Tibial nerve (tissue), 4 donors: ENCODE results near the gene RRAS2. TPM values are rescaled to one million over a fixed set of nuclear protein-coding genes. Genes with fewer than 3 reads are reported as not detected.
A peak's percentile ranks its signal among the peaks of the same experiment; 100 is the strongest.
"Not testable (repeated sequence)": the region's sequence is repeated elsewhere in the genome, so short reads cannot be mapped to it uniquely, and the experiment has no call there.

ENCODE experiments used
- DNase-seq, 2 donors: peaks; one replicate each; pipeline ENCODE4 v3.0.0-alpha.2; 2019; ENCODE audit warnings: low spot score in 2 of 2
- H3K27ac ChIP-seq, 4 donors: fragments of 200-600 bp; sonication (generic) in 3 of 4; one replicate each; pipeline ENCODE4 v1.5.1; 2017 to 2019; ENCODE audit warnings: mild to moderate bottlenecking in 1 of 4
- H3K27me3 ChIP-seq, 2 donors: fragments of 200-600 bp; sonication (generic) in 1 of 2; one replicate each; pipeline versions ENCODE4 v1.5.1 to v1.6.0; 2017 to 2019
- H3K36me3 ChIP-seq, 3 donors: fragments of 200-600 bp; sonication (generic); one replicate each; pipeline ENCODE4 v1.5.1; 2018 to 2019
- H3K4me1 ChIP-seq, 4 donors: fragments of 200-600 bp; sonication (generic) in 3 of 4; one replicate each; pipeline ENCODE4 v1.5.1; 2017 to 2019
- H3K4me3 ChIP-seq, 4 donors: fragments of 200-600 bp; sonication (generic) in 3 of 4; one replicate each; pipeline ENCODE4 v1.5.1; 2017 to 2019; ENCODE audit warnings: mild to moderate bottlenecking in 1 of 4, moderate library complexity in 1 of 4
- H3K9me3 ChIP-seq, 4 donors: fragments of 200-600 bp; sonication (generic) in 3 of 4; one replicate each; pipeline ENCODE4 v1.5.1; 2017 to 2019
- EP300 ChIP-seq, 2 donors: sonication (generic); formaldehyde crosslinking; IDR thresholded peaks; one replicate each; pipeline ENCODE4 v1.6.1; 2017; ENCODE audit warnings: antibody characterized with exemption in 2 of 2, mild to moderate bottlenecking in 1 of 2
- POLR2A ChIP-seq, 2 donors: fragments of 450-650 bp; IDR thresholded peaks; one replicate each; pipeline ENCODE4 v1.6.1; 2017; ENCODE audit warnings: antibody characterized with exemption in 2 of 2, mild to moderate bottlenecking in 2 of 2, moderate library complexity in 2 of 2
- WGBS, 2 donors: methylation state at CpG; one replicate each; pipeline ENCODE4 v1.1.5; 2018; 5-methylcytosine and 5-hydroxymethylcytosine counted together
- total RNA-seq, 4 donors: library from RNA; depleted of rRNA; stranded (reverse); fragments of >200 nt; gene quantifications; one replicate each; pipeline ENCODE4 v1.1.0, GENCODE V29; 2016
- TF ChIP-seq, protein P1 (sequence below), 5 experiments: fragments of 200-600 bp in 3 of 5; fragments of 450-650 bp in 2 of 5; sonication (generic) in 3 of 5; IDR thresholded peaks; one replicate each; pipeline ENCODE4 v1.5.1; 2016 to 2019; ENCODE audit warnings: antibody characterized with exemption in 5 of 5, mild to moderate bottlenecking in 3 of 5, moderate library complexity in 2 of 5

Gene RRAS2
- total RNA-seq, 4 donors from 2014 or later: 43.2 to 64.0 (median 46.8) TPM

DNA sequence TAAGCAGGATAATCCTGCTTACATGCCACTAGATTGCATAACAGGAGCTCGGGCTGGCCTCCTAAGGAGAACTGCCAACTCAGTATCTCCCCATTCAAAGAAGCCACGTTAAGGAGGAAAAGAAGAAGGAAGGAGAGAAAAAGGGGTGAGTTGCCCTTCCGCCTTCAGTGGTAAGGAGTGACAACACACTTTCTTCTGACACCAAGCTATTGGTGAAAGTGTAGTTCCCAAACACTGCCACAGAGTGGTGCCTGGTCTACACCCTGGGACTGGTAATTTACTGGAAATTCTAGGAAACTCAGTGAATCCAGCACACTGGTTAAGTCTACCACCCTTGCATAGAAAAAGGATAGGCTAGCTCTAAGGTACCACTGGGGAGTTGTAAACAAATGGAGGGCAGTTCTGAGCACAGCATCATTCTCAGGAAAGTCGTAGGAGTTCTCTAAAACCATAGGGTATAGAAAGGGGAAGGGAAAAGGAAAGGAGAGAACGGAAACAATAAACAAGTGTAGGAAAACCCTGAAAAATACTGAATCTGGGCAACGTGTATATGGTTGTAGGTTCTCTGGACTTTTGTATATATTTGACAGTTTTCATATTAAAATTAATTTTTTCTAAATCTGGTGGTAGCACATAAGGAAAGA, 58.2 kb downstream of the RRAS2 start:
- no peaks in the 10 kb centered on the region for H3K27me3 ChIP-seq
- TF ChIP-seq EP300 (IDR thresholded peaks at IDR 0.05) (peak in 1 of 2 donors; percentile 11), POLR2A (IDR thresholded peaks at IDR 0.05) (no peak)
- TF ChIP-seq, protein P1, sequence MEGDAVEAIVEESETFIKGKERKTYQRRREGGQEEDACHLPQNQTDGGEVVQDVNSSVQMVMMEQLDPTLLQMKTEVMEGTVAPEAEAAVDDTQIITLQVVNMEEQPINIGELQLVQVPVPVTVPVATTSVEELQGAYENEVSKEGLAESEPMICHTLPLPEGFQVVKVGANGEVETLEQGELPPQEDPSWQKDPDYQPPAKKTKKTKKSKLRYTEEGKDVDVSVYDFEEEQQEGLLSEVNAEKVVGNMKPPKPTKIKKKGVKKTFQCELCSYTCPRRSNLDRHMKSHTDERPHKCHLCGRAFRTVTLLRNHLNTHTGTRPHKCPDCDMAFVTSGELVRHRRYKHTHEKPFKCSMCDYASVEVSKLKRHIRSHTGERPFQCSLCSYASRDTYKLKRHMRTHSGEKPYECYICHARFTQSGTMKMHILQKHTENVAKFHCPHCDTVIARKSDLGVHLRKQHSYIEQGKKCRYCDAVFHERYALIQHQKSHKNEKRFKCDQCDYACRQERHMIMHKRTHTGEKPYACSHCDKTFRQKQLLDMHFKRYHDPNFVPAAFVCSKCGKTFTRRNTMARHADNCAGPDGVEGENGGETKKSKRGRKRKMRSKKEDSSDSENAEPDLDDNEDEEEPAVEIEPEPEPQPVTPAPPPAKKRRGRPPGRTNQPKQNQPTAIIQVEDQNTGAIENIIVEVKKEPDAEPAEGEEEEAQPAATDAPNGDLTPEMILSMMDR (IDR thresholded peaks at IDR 0.05): peak; percentile 70 to 78 (median 74)
- H3K9me3 ChIP-seq: no peaks in the 10 kb centered on the region
- no peaks in the 10 kb centered on the region for H3K36me3 ChIP-seq
- H3K4me3 ChIP-seq: no peak overlapping the region
- WGBS, 2 donors: 31 to 33% methylated on average over 6 of the region's 6 CpGs
- DNase-seq: peak; percentile 17 to 59
- no peak overlapping the region for H3K27ac ChIP-seq
- peaks cover 0 to 15% (median 6%) of the 10 kb centered on the region in 4 donors for H3K4me1 ChIP-seq

DNA sequence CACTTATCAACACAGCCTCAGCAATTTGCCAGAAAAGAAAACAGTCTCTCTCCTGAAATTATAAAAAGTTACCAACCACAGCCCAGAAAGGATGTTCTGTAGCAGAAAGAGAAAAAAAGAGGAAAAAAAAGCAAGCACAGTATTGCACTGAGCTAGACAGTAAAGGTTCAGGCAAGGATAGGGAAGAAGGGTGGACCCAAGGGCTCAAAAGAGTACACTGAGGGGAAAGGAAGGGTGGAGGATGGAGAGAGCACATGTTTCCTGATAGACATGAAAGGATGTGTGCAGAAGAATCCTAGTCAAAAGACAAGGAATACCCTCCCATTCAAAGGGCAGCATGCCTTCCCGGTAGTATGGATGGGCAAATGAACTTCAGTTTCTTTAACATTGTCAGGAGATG, 59.1 kb downstream of the RRAS2 start:
- no peak overlapping the region for H3K27ac ChIP-seq
- no peaks in the 10 kb centered on the region for H3K36me3 ChIP-seq
- TF ChIP-seq, protein P1 (IDR thresholded peaks at IDR 0.05): no peak
- TF ChIP-seq EP300 (IDR thresholded peaks at IDR 0.05) (no peak), POLR2A (IDR thresholded peaks at IDR 0.05) (no peak)
- peaks cover 0 to 15% (median 6%) of the 10 kb centered on the region in 4 donors for H3K4me1 ChIP-seq
- WGBS, 2 donors: 77 to 81% methylated on average over 1 of the region's 1 CpG
- no peaks in the 10 kb centered on the region for H3K9me3 ChIP-seq
- H3K27me3 ChIP-seq: no peaks in the 10 kb centered on the region
- DNase-seq: no peak
- no peak overlapping the region for H3K4me3 ChIP-seq

DNA sequence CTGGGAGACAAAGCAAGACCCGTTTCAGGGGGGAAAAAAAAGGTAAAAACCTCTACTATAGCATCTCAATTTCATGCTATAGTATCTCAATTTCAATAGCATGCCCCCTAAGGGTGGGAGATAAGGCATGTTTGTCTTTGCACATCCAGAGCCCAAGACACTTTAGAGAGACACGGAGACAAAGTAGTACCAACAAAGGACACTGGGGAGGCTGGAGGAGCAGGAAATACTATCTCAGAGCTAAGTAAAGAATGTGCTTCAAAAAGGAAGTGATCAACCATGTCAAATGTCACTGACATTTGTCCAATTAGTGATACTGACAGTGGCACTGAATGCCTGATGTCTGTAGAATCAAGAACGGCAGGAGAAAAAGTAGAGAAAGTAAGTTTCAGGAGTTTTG, 68.6 kb downstream of the RRAS2 start:
- H3K27me3 ChIP-seq: no peaks in the 10 kb centered on the region
- DNase-seq: no peak
- no peak overlapping the region for H3K4me3 ChIP-seq
- H3K27ac ChIP-seq: no peak overlapping the region
- H3K36me3 ChIP-seq: peaks cover 0 to 21% (median 0%) of the 10 kb centered on the region in 3 donors
- 71 to 74% methylated on average over 3 of the region's 3 CpGs for WGBS, 2 donors
- TF ChIP-seq EP300 (IDR thresholded peaks at IDR 0.05) (no peak), POLR2A (IDR thresholded peaks at IDR 0.05) (no peak)
- TF ChIP-seq, protein P1 (IDR thresholded peaks at IDR 0.05): no peak
- no peaks in the 10 kb centered on the region for H3K9me3 ChIP-seq
- H3K4me1 ChIP-seq: no peaks in the 10 kb centered on the region

DNA sequence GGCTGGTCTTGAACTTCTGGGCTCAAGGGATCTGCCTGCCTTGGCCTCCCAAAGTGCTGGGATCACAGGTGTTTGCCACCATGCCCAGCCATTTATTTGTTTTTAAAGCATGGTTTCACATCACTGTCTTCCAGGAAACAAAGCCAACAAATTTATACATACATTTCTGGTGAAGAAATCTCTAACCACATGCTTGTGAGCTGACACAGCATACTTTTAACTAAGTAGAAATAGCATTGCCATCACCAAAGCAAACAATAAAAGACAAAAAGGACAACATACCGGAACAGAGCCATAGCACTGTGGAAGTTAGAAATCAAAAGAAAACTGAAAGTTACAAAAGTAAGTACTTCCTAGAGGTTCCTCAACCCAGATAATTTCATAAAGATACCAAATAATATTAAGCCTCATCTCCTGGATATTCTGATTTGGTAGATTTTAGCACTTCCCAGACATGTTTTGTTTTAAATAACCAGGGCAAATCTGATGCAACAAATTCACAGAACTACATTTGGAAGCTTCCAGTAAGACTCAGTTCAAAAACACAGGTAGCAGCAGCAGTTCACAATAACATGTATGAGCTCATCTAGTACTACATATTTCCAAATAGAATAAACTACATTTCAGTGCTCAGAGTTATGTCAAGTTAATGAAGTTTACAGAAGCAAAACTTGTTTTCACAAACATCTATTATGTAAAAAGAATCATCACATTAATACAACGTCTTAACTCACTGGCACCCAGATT, 70.6 kb downstream of the RRAS2 start:
- H3K4me3 ChIP-seq: no peak overlapping the region
- H3K36me3 ChIP-seq: peaks cover 0 to 14% (median 0%) of the 10 kb centered on the region in 3 donors
- no peaks in the 10 kb centered on the region for H3K9me3 ChIP-seq
- no peaks in the 10 kb centered on the region for H3K27me3 ChIP-seq
- no peak for DNase-seq
- H3K27ac ChIP-seq: no peak overlapping the region
- WGBS, 2 donors: 78 to 79% methylated on average over 2 of the region's 2 CpGs
- H3K4me1 ChIP-seq: no peaks in the 10 kb centered on the region
- TF ChIP-seq, protein P1 (IDR thresholded peaks at IDR 0.05): no peak
- peak in 1 of 2 donors; percentile 21 for TF ChIP-seq EP300 (IDR thresholded peaks at IDR 0.05)

DNA sequence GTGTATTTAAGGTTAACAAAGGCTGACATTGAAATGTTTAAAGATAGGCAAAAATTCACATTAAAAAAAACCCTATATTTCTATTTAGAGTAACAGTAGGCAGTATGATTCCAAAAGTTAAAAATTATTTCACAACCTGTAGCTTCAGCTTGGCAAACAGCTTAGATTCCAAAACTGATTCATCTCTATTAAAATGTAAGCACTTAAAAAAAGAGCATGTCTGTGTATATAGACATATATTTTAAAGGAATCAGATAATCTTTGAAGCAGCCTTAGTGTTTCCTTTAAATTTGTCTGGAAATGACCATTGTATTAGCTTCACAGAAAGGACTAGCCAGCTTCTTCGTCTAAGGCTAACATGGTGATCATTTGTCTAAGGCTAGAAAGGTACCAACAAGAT, 80.1 kb downstream of the RRAS2 start:
- H3K27me3 ChIP-seq, H3K27ac ChIP-seq, H3K4me1 ChIP-seq, H3K9me3 ChIP-seq, DNase-seq, H3K4me3 ChIP-seq: not testable (repeated sequence)
- H3K36me3 ChIP-seq: peaks cover 0 to 24% (median 0%) of the 10 kb centered on the region in 3 donors
- 85% methylated on average over 1 of the region's 1 CpG; no CpG with 5 or more reads in 1 of the 2 donors for WGBS, 2 donors
